ENCODE measurements around the gene ADCY3.

Gene ADCY3

GRCh38 chr2:24920098-24920808 lies at the start of gene ADCY3:
TSS of gene ADCY3 (minus strand) at chr2:24920237. CDS start at chr2:24918987, 1,250 bp downstream.
- in situ Hi-C loops (cut with MboI; ENCODE audit: low sequenced_read_pairs) = no loop called here

GRCh38 chr2:24969784-24970183 lies 49.7 kb upstream of the ADCY3 start:
- in situ Hi-C loops (cut with MboI; ENCODE audit: low sequenced_read_pairs) = no loop called here

- in situ Hi-C loops (cut with MboI; ENCODE audit: low sequenced_read_pairs) = no loop called here
Observed at GRCh38 chr2:24961903-24962302, 41.9 kb upstream of the ADCY3 start.

GRCh38 chr2:24959761-24960160 lies 39.7 kb upstream of the ADCY3 start:
- in situ Hi-C loops (cut with MboI; ENCODE audit: low sequenced_read_pairs) = no loop called here

- in situ Hi-C loops (cut with MboI; ENCODE audit: low sequenced_read_pairs) = no loop called here
Observed at GRCh38 chr2:24958411-24958935, 38.4 kb upstream of the ADCY3 start.

GRCh38 chr2:24957976-24958375 lies 37.9 kb upstream of the ADCY3 start:
- in situ Hi-C loops (cut with MboI; ENCODE audit: low sequenced_read_pairs) = no loop called here

- in situ Hi-C loops (cut with MboI; ENCODE audit: low sequenced_read_pairs) = no loop called here
Observed at GRCh38 chr2:24957221-24957620, 37.2 kb upstream of the ADCY3 start.

DNA sequence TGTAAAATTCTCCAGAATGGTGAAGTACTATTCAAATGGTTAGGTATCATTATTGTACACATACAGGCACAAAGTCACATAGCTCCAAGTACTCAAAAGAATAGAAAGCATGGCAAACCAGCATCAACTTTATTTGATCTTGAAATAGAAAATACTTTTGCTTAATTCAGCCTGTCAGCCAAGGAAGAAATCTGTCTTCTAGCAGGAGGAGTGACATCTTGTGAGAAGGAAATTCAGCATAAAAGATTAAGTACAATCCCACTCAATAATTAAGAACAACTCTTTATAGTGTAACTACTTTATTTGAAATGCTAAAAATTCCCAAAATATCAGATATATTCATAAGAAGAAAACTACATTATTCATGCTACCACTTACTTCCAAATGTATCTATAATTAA lies 35.9 kb upstream of the ADCY3 start:
- in situ Hi-C loops (cut with MboI; ENCODE audit: low sequenced_read_pairs) = no loop called here

- in situ Hi-C loops (cut with MboI; ENCODE audit: low sequenced_read_pairs) = no loop called here
Observed at GRCh38 chr2:24955232-24955631, 35.2 kb upstream of the ADCY3 start.

DNA sequence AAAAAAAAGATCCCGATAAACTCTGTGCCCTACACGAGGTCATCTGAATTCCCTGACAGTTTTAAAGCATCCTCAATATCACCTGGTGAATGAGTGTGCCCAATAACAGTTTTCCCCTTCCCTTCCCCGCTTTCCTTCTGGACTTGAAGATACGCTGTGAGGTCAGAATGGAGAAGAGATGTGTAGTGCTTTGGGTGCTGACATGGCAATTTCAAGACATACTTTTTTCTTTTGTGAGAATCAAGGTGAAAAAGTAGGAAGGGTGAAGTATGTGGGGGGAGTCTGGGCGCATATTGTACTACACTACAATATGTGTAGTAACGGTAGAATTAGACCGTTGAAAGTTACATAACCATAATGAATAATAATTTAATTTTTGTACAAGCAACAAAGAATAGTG lies 30.1 kb upstream of the ADCY3 start:
- in situ Hi-C loops (cut with MboI; ENCODE audit: low sequenced_read_pairs) = no loop called here

- in situ Hi-C loops (cut with MboI; ENCODE audit: low sequenced_read_pairs) = no loop called here
Observed at GRCh38 chr2:24948506-24948905, 28.5 kb upstream of the ADCY3 start.

- in situ Hi-C loops (cut with MboI; ENCODE audit: low sequenced_read_pairs) = no loop called here
Observed at GRCh38 chr2:24947561-24948157, 27.6 kb upstream of the ADCY3 start.

- in situ Hi-C loops (cut with MboI; ENCODE audit: low sequenced_read_pairs) = no loop called here
Observed at GRCh38 chr2:24945907-24946306, 25.9 kb upstream of the ADCY3 start.

GRCh38 chr2:24943427-24944053 lies 23.5 kb upstream of the ADCY3 start:
- in situ Hi-C loops (cut with MboI; ENCODE audit: low sequenced_read_pairs) = no loop called here

DNA sequence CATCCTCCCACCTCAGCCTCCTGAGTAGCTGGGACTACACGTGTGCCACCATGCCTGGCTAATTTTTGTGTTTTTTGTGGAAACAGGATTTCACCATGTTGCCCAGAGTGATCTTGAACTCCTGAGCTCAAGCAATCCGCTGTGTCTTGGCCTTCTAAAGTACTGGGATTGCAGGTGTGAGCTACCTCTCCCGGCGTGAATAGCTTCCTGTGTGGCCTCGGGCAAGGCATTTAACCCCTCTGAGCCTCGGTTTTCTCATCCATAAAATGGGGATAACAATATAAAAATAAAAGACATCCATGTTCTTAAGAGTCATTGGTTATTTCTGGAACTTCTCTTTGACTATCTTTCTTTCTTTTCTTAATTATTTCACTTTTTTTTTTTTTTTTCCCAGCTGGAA lies 19.3 kb upstream of the ADCY3 start:
- in situ Hi-C loops (cut with MboI; ENCODE audit: low sequenced_read_pairs) = no loop called here

- in situ Hi-C loops (cut with MboI; ENCODE audit: low sequenced_read_pairs) = no loop called here
Observed at GRCh38 chr2:24937236-24937635, 17.2 kb upstream of the ADCY3 start.

DNA sequence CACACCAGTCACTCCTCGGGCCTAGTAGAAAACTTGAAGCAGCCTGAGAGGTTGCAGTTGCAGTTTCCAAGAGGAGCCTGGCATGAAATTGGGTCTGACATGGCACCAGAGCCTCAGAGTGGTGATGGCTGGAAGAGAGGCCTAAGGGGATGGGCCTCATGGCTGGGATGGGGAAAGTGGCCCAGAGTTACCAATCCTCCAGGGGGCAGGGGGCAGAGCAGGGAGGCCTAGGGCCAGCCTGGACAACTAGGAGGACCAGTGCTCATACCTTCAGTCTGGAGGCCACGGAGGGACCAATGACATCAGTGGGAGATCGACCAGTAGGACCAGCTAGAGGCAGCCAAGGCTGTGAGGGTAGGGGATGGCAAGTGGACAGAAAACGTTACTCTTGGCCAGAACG lies 15.1 kb upstream of the ADCY3 start:
- in situ Hi-C loops (cut with MboI; ENCODE audit: low sequenced_read_pairs) = no loop called here

DNA sequence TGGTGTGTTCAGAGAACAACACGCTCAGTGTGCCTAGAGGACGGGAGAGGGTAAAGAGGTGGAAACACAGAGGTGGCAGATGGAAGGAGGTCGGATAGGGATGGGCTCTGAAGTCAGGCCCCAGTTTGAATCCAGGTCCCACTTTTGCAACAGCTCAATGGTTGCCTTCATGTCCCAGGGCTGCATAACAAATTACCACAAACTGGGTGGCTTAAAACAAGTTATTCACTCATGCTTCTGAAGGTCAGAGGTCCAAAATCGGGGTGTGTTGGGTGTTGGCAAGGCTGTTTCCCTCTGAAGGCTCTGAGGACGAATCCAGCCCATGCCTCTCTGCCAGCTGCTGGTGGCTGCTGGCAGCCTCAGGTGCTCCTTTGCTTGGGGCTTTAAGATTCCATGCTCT lies 12.7 kb upstream of the ADCY3 start:
- in situ Hi-C loops (cut with MboI; ENCODE audit: low sequenced_read_pairs) = no loop called here

DNA sequence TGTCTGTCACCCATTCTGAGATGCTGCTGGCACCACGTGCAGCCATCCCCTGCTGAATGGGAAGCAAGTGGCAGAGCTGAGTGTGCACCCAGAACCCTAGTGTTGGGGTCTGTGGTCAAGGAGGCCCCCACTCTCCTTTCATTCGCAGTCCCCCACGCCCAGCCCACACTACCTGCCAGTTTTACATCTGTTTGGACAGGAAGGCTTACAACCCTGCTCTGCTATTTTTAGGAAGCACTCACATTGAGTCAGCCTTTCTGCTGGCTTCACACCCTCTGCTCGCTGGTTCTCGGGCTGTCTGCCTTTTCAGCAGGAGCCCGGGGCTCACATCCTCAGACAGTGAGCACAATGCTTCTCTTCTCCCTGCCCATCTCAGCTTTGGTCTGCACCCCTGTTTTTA lies 10.7 kb upstream of the ADCY3 start:
- in situ Hi-C loops (cut with MboI; ENCODE audit: low sequenced_read_pairs) = no loop called here

DNA sequence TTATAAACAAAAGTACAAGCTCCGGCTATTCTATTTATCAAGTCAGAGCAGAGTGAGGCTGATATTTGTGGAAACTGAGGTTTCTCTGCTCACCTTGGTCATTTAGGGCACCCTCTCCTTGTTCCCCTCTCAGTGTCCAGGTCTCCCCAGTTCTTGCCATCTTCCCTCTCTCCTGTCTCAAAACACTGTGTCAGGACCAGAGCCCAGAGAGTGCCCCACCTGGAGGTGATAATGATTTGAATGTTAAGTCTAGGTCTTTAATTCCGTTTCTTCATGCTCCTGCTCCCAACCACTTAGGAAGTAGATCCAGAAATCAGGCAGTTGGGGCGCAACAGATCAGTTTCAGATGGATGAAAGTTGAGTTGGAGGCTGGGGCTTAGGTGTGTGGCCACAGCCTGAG lies 9.2 kb upstream of the ADCY3 start:
- in situ Hi-C loops (cut with MboI; ENCODE audit: low sequenced_read_pairs) = no loop called here

GRCh38 chr2:24928036-24928435 lies 8.0 kb upstream of the ADCY3 start:
- in situ Hi-C loops (cut with MboI; ENCODE audit: low sequenced_read_pairs) = no loop called here

- in situ Hi-C loops (cut with MboI; ENCODE audit: low sequenced_read_pairs) = no loop called here
Observed at GRCh38 chr2:24926602-24927252, 6.7 kb upstream of the ADCY3 start.
